Endodermal cell (in vitro differentiated cells): ENCODE data around the gene ZSWIM4. TPM values are rescaled to one million over a fixed set of nuclear protein-coding genes. Genes with fewer than 3 reads are reported as not detected.

Experiments used
- DNase-seq: peaks from one replicate; pipeline ENCODE4 v3.0.0-alpha.2; 2017
- H3K27ac ChIP-seq: 2 replicates; pipeline ENCODE4 v1.5.1; 2013; ENCODE audit warnings: mild to moderate bottlenecking, low read depth, low read length, moderate library complexity
- H3K27me3 ChIP-seq: 2 replicates; pipeline ENCODE4 v1.6.1; 2013; ENCODE audit warnings: mild to moderate bottlenecking, low read length, moderate library complexity; ENCODE audit not compliant: insufficient read depth, control insufficient read depth, poor library complexity, severe bottlenecking
- H3K36me3 ChIP-seq: 2 replicates; pipeline ENCODE4 v1.7.0; 2013; ENCODE audit warnings: mild to moderate bottlenecking, low read length, moderate library complexity; ENCODE audit not compliant: control insufficient read depth, insufficient read depth
- H3K4me1 ChIP-seq: one replicate; pipeline ENCODE4 v1.7.0; 2013; ENCODE audit warnings: low read length; ENCODE audit not compliant: control insufficient read depth, insufficient read depth
- H3K4me3 ChIP-seq: 2 replicates; pipeline ENCODE4 v1.5.1; 2013; ENCODE audit warnings: mild to moderate bottlenecking, low read length, moderate library complexity
- H3K9ac ChIP-seq: 2 replicates; pipeline ENCODE4 v1.6.1; 2013; ENCODE audit warnings: mild to moderate bottlenecking, low read length, moderate library complexity; ENCODE audit not compliant: poor library complexity, severe bottlenecking; ENCODE audit errors: extremely low read depth
- H3K9me3 ChIP-seq: 2 replicates; pipeline ENCODE4 v1.6.1; 2013; ENCODE audit warnings: mild to moderate bottlenecking, low read length, moderate library complexity; ENCODE audit not compliant: control insufficient read depth
- H3K27ac Mint-ChIP-seq: 2 replicates; pipeline ENCODE4 v1.8.0; 2020; ENCODE audit warnings: mixed read lengths
- H3K27me3 Mint-ChIP-seq: 2 replicates; pipeline ENCODE4 v1.8.0; 2021; ENCODE audit warnings: mild to moderate bottlenecking, mixed read lengths; ENCODE audit not compliant: insufficient read depth
- H3K36me3 Mint-ChIP-seq: 2 replicates; pipeline ENCODE4 v1.8.0; 2020; ENCODE audit warnings: low read depth, mixed read lengths
- H3K4me1 Mint-ChIP-seq: 2 replicates; pipeline ENCODE4 v1.8.0; 2020; ENCODE audit warnings: mixed read lengths
- H3K4me3 Mint-ChIP-seq: 2 replicates; pipeline ENCODE4 v1.8.0; 2020; ENCODE audit warnings: mild to moderate bottlenecking, moderate library complexity, mixed read lengths
- H3K9me3 Mint-ChIP-seq: 2 replicates; pipeline ENCODE4 v1.8.0; 2020; ENCODE audit warnings: mild to moderate bottlenecking, mixed read lengths
- WGBS, 2 experiments: methylation state at CpG; one replicate each; pipeline versions ENCODE4 v1.1.5 to v1.1.7; 2013; ENCODE audit warnings: missing lambda C conversion rate in 2 of 2, mixed read lengths in 1 of 2; ENCODE audit not compliant: insufficient coverage in 1 of 2, insufficient read length in 1 of 2; 5-methylcytosine and 5-hydroxymethylcytosine counted together
- total RNA-seq, 2 donors: library from RNA; stranded (reverse); fragmentation: NEBNext Ultra II Directional in 1 of 2; extraction: Animal tissue kit (Norgen Biotek cat#: 25700) in 1 of 2; gene quantifications; 2 replicates in 1 of 2; 3 replicates in 1 of 2; pipeline ENCODE4 v1.2.1, GENCODE V29; 2021
- TF ChIP-seq, protein P1 (sequence below): fragments of 200-600 bp; sonication (generic); conservative IDR thresholded peaks from 2 replicates; pipeline ENCODE4 v1.5.0; 2021; ENCODE audit warnings: antibody characterized with exemption, mild to moderate bottlenecking

The ZSWIM4 gene
- total RNA-seq, 2 donors from 2014 or later = 30.0 to 41.9 TPM

DNA sequence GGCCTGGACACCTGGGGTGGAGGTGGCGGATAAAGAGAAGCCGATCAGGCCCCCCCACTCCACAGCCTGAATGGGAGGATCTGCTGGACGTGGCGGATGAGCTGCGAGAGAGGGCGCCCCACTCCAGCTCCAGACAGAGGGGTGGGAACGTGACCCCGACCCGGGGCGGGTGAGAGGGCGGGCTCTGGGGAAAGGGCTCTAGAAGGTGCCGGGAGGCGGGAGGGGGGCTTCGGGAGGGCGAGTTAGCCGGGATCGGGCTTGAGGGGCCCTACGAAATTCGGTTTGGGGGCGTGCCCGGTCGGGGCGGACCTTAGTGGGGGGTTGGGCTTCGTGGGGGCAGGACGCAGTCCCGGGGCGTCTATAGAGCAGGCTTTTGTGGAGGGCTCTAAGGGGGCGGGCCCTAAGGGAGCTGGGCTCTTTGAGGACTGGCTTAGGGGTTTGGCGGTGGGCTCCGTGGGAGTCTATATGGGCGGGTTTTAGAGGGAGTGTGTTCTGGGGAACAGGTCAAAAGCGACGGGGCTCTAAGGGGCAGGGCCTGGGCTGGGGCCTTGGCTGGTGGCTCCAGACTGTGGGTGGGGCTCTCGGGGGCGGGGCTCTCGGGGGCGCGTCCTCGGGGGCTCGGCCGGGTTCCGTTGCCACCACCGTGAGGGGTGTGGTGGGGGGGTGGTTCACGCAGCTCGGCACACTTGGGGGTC is 77.6 kb downstream of the ZSWIM4 start:
- no peaks in the 10 kb centered on the region for H3K9me3 ChIP-seq
- peaks cover 74% of the 10 kb centered on the region for H3K27me3 Mint-ChIP-seq
- no peak overlapping the region for H3K9ac ChIP-seq
- DNase-seq = peak; percentile 91
- no peaks in the 10 kb centered on the region for H3K4me1 ChIP-seq
- no peaks in the 10 kb centered on the region for H3K9me3 Mint-ChIP-seq
- TF ChIP-seq, protein P1, sequence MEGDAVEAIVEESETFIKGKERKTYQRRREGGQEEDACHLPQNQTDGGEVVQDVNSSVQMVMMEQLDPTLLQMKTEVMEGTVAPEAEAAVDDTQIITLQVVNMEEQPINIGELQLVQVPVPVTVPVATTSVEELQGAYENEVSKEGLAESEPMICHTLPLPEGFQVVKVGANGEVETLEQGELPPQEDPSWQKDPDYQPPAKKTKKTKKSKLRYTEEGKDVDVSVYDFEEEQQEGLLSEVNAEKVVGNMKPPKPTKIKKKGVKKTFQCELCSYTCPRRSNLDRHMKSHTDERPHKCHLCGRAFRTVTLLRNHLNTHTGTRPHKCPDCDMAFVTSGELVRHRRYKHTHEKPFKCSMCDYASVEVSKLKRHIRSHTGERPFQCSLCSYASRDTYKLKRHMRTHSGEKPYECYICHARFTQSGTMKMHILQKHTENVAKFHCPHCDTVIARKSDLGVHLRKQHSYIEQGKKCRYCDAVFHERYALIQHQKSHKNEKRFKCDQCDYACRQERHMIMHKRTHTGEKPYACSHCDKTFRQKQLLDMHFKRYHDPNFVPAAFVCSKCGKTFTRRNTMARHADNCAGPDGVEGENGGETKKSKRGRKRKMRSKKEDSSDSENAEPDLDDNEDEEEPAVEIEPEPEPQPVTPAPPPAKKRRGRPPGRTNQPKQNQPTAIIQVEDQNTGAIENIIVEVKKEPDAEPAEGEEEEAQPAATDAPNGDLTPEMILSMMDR = peak; percentile 35
- H3K36me3 ChIP-seq = no peaks in the 10 kb centered on the region
- H3K27ac ChIP-seq = no peak overlapping the region
- H3K4me3 Mint-ChIP-seq = peak overlapping the region; percentile 63
- 0 to 9% methylated on average over 1 to 44 of the region's 45 CpGs for WGBS, 2 experiments
- H3K4me1 Mint-ChIP-seq = peaks cover 8% of the 10 kb centered on the region
- peak overlapping the region; percentile 45 for H3K4me3 ChIP-seq
- H3K36me3 Mint-ChIP-seq = no peaks in the 10 kb centered on the region
- no peak overlapping the region for H3K27ac Mint-ChIP-seq
- H3K27me3 ChIP-seq = peaks cover 35% of the 10 kb centered on the region

DNA sequence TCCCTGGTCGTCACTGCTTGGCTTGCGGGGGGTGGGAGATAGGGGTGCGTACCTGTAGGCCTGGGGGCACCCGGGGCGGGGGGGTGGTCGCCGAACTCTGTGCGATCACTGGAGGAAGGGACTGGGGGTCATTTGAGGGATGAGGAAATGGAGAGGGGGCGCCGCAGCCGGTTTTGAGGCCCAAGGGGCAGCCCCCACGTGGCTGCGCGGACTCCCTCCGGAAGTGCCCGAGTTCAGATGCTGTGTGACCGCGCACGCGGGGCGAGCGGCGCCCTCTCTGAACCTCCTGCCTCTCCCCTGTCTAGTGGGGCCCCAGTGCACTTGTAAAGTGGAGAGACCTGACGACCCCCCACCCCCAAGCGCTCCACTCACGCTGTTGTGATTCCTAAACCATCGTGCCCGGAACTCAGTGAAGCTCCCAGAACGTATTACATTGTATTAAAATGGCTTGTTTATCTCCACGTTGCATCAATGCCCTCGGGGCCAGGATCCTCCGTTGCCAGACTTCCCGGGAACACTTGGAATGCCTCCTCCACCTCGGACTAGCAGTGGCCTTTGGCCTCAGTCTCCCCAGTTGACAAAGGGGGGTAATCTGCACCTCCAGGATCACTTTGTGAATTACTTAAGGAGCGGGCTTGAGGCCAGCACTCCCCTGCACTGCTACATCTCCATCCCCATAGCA is 78.7 kb downstream of the ZSWIM4 start:
- H3K36me3 ChIP-seq = no peaks in the 10 kb centered on the region
- Mint-ChIP-seq H3K9me3 (no peaks in the 10 kb centered on the region), H3K27ac (no peak overlapping the region), H3K4me1 (peaks cover 8% of the 10 kb centered on the region), H3K4me3 (peak overlapping the region; percentile 63), H3K36me3 (no peaks in the 10 kb centered on the region), H3K27me3 (peaks cover 67% of the 10 kb centered on the region)
- no peak overlapping the region for H3K9ac ChIP-seq
- no peaks in the 10 kb centered on the region for H3K9me3 ChIP-seq
- peaks cover 25% of the 10 kb centered on the region for H3K27me3 ChIP-seq
- no peak overlapping the region for H3K4me3 ChIP-seq
- no peak overlapping the region for H3K27ac ChIP-seq
- 47 to 70% methylated on average over 9 to 35 of the region's 35 CpGs for WGBS, 2 experiments
- TF ChIP-seq, protein P1 = no peak
- no peaks in the 10 kb centered on the region for H3K4me1 ChIP-seq
- DNase-seq = peak; percentile 40

DNA sequence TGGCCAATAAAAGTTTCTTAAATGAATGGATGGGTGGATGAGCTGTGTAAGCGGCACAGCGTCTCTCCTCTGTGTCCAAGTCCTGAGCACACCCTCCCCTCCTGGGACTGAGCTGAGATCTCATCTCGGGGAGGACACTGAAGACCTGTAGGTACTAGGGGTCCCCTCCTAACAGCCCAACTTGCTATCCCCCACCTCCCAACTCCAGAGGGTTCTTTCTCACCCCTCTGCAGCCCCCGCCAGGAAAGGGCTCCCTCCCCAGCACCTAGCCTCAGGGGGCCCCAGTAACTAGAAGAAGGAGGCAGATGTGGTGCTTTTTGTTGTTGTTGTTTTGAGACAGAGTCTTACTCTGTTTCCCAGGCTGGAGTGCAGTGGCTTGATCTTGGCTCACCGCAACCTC is 80.6 kb downstream of the ZSWIM4 start:
- H3K36me3 Mint-ChIP-seq = no peaks in the 10 kb centered on the region
- peaks cover 4% of the 10 kb centered on the region for H3K4me1 ChIP-seq
- TF ChIP-seq, protein P1 = no peak
- peaks cover 53% of the 10 kb centered on the region for H3K27me3 Mint-ChIP-seq
- no peak overlapping the region for H3K4me3 ChIP-seq
- no peaks in the 10 kb centered on the region for H3K9me3 ChIP-seq
- no peak overlapping the region for H3K27ac Mint-ChIP-seq
- no peaks in the 10 kb centered on the region for H3K36me3 ChIP-seq
- H3K9me3 Mint-ChIP-seq = no peaks in the 10 kb centered on the region
- DNase-seq = no peak
- 91% methylated on average over 4 of the region's 5 CpGs; no CpG with 5 or more reads in 1 of the 2 experiments for WGBS, 2 experiments
- peaks cover 13% of the 10 kb centered on the region for H3K4me1 Mint-ChIP-seq
- H3K9ac ChIP-seq = no peak overlapping the region
- H3K27ac ChIP-seq = no peak overlapping the region
- peaks cover 25% of the 10 kb centered on the region for H3K27me3 ChIP-seq
- H3K4me3 Mint-ChIP-seq = no peak overlapping the region
